HFFc6 (cell line): ENCODE measurements around the gene RUNX1. TPM values are rescaled to one million over a fixed set of nuclear protein-coding genes. Genes with fewer than 3 reads are reported as not detected.

ENCODE experiments used
- DNase-seq: peaks from one replicate; pipeline ENCODE4 v3.0.0-alpha.2; 2018
- H3K27ac Mint-ChIP-seq: 2 replicates; pipeline ENCODE4 v1.8.0; 2020; ENCODE audit warnings: mild to moderate bottlenecking, mixed read lengths
- H3K27me3 Mint-ChIP-seq: 2 replicates; pipeline ENCODE4 v1.8.0; 2021; ENCODE audit warnings: mild to moderate bottlenecking, moderate library complexity, mixed read lengths; ENCODE audit not compliant: insufficient read depth
- H3K36me3 Mint-ChIP-seq: 2 replicates; pipeline ENCODE4 v1.8.0; 2021; ENCODE audit warnings: low read depth, mixed read lengths
- H3K4me1 Mint-ChIP-seq: 2 replicates; pipeline ENCODE4 v1.8.0; 2020; ENCODE audit warnings: low read depth, mixed read lengths
- H3K4me3 Mint-ChIP-seq: 2 replicates; pipeline ENCODE4 v1.8.0; 2020; ENCODE audit warnings: mild to moderate bottlenecking, moderate library complexity, mixed read lengths
- H3K9me3 Mint-ChIP-seq: 2 replicates; pipeline ENCODE4 v1.8.0; 2020; ENCODE audit warnings: mild to moderate bottlenecking, mixed read lengths
- total RNA-seq, 6 experiments: library from RNA; stranded (reverse); fragmentation: NEBNext Ultra II Directional; extraction: Animal tissue kit (Norgen Biotek cat#: 25700); gene quantifications; 2 replicates in 1 of 6; 3 replicates in 5 of 6; pipeline ENCODE4 v1.2.3, GENCODE V29; 2021
- TF ChIP-seq, protein P1 (sequence below): fragments of 200-600 bp; sonication (generic); IDR thresholded peaks from 2 replicates; pipeline ENCODE4 v1.5.0; 2021; ENCODE audit warnings: antibody characterized with exemption, mild to moderate bottlenecking

The RUNX1 gene
- total RNA-seq, 6 experiments from 2014 or later, result 57.4 to 78.9 (median 61.3) TPM

DNA sequence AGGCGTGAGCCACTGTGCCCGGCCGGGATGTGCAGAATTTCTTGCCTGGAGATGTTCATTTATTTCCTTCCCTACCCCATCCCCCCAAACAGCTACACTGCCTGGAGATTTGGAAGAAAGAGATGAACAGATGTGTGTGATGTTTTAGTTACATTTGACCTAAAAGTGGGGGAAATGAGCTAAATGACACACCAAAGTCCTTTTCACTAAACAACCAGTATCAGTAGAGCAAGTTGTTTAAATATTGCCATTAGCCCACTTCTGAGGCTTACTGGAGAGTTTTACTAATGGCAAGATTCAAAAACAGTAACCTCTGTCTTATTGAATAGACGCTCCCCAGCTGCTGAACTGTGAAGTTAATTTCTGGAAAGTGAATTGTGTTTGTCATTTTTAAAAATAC lies 100.1 kb downstream of the RUNX1 start:
- no peak for DNase-seq

DNA sequence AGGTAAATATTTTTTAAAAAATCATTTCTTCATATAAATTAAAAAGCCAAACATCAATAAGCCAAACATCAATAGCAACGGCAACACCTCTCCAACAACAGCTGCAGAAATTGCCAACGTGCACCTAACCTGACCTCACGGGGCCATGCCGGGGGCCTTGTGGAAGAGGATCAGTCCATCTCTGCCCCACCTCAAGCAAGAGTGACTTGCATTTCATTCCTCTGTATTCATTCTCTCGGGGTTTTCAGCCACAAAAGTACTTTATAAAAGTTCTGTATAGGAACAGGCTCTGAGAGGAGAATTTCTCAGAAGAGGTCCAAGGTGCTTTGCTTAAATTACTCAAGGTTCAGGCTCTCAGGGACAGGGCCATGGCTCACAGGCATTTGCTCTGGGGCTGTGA lies 100.9 kb downstream of the RUNX1 start:
- no peak for DNase-seq
- peaks cover 24% of the 10 kb centered on the region for H3K36me3 Mint-ChIP-seq
- H3K27me3 Mint-ChIP-seq, result peaks cover 2% of the 10 kb centered on the region; the same call in 1 of the 2 replicates
- no peaks in the 10 kb centered on the region for H3K9me3 Mint-ChIP-seq
- H3K4me1 Mint-ChIP-seq, result peaks cover 33% of the 10 kb centered on the region
- H3K4me3 Mint-ChIP-seq, result no peak overlapping the region
- no peak overlapping the region; the same call in 1 of the 2 replicates for H3K27ac Mint-ChIP-seq
- TF ChIP-seq, protein P1, sequence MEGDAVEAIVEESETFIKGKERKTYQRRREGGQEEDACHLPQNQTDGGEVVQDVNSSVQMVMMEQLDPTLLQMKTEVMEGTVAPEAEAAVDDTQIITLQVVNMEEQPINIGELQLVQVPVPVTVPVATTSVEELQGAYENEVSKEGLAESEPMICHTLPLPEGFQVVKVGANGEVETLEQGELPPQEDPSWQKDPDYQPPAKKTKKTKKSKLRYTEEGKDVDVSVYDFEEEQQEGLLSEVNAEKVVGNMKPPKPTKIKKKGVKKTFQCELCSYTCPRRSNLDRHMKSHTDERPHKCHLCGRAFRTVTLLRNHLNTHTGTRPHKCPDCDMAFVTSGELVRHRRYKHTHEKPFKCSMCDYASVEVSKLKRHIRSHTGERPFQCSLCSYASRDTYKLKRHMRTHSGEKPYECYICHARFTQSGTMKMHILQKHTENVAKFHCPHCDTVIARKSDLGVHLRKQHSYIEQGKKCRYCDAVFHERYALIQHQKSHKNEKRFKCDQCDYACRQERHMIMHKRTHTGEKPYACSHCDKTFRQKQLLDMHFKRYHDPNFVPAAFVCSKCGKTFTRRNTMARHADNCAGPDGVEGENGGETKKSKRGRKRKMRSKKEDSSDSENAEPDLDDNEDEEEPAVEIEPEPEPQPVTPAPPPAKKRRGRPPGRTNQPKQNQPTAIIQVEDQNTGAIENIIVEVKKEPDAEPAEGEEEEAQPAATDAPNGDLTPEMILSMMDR, result no peak

More for the DNA sequence above, 100.1 kb downstream of the RUNX1 start:
- H3K27ac Mint-ChIP-seq, result no peak overlapping the region
- TF ChIP-seq, protein P1, result no peak
- peaks cover 42% of the 10 kb centered on the region for H3K4me1 Mint-ChIP-seq
- H3K36me3 Mint-ChIP-seq, result peaks cover 24% of the 10 kb centered on the region
- H3K9me3 Mint-ChIP-seq, result no peaks in the 10 kb centered on the region
- no peak overlapping the region for H3K4me3 Mint-ChIP-seq
- peaks cover 2% of the 10 kb centered on the region; the same call in 1 of the 2 replicates for H3K27me3 Mint-ChIP-seq

DNA sequence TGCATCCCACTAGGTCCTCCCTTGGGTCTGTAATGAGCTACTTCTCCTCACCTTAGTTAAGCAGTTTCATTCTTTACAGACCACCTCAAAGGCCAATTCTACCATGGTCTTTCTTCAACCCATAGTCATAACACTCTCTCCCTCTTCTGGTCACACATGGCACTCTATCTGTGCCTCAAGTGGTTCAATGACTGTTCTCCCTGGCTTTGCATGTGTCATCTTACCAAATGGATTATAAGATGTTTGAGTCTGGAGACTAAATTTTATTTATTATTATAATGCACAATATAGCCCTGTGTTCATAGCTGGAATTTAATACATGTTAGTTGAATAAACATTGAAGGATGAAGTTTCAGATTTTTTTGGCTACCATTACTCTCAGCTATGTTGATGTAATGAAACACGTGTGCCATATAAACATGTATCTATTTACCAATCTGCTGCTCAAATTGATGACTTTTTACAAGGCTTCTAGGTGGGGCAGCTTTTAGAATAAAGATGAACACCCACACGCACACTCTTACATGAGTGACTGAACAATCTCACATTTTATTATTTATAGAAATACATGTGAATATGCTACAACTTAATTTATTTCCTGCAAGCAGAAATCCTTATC lies 102.1 kb downstream of the RUNX1 start:
- TF ChIP-seq, protein P1, result no peak
- Mint-ChIP-seq H3K4me3 (no peak overlapping the region), H3K27me3 (no peaks in the 10 kb centered on the region), H3K36me3 (peaks cover 24% of the 10 kb centered on the region), H3K9me3 (no peaks in the 10 kb centered on the region), H3K27ac (no peak overlapping the region), H3K4me1 (peaks cover 26% of the 10 kb centered on the region)
- no peak for DNase-seq

DNA sequence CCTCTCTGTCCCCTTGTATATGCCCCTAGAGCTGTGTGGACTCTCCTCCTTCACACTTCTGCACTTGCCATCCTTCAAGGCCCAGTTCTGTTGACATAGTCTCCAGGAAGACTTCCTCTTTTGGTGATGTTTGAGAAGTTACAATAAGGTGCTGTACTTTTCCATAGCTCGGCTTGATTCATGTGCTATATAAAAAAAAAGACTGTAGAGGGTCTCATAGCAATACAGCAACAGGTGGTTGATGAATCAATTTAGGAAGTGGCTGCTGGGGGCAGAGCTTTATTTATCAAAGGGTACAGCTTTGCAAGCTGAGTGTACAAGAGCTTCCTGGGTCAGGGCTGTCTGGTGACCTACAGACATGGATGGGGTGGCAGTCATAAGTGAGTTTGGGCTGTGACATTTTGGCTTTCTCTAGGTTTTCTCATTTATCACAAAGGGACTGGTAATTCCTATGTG lies 102.7 kb downstream of the RUNX1 start:
- no peak overlapping the region for H3K27ac Mint-ChIP-seq
- peaks cover 30% of the 10 kb centered on the region for H3K4me1 Mint-ChIP-seq
- peaks cover 18% of the 10 kb centered on the region for H3K36me3 Mint-ChIP-seq
- H3K4me3 Mint-ChIP-seq, result no peak overlapping the region
- TF ChIP-seq, protein P1, result no peak
- no peak for DNase-seq
- no peaks in the 10 kb centered on the region for H3K27me3 Mint-ChIP-seq
- H3K9me3 Mint-ChIP-seq, result no peaks in the 10 kb centered on the region

DNA sequence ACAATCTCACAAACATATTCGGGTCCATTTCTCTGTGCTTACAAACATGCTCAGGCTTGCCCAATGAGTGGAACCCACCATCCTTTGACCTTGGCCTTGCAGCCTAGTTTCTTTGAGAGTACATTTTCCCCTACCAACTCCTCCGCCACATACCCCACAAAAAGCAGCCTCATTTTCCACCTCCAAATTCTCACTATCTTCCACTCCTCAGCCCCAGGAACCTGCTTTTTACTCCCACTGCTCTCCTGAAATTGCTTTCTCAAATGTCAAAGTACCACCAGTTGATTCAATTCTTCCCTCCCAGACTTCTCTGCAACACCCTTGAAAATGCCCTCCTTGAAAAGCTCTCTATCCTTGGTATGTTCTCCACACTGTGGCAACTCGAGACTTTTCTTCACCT lies 103.8 kb downstream of the RUNX1 start:
- TF ChIP-seq, protein P1, result no peak
- Mint-ChIP-seq H3K4me3 (no peak overlapping the region), H3K27ac (no peak overlapping the region), H3K4me1 (peaks cover 42% of the 10 kb centered on the region), H3K27me3 (no peaks in the 10 kb centered on the region), H3K9me3 (no peaks in the 10 kb centered on the region), H3K36me3 (peaks cover 20% of the 10 kb centered on the region; the same call in 1 of the 2 replicates)
- DNase-seq, result no peak
